ENCODE data around the gene DISP2.

DISP2 gene

GRCh38 chr15:40424483-40425115 is 66.6 kb downstream of the DISP2 start:
- ATAC-seq = no peak
- no peak for DNase-seq
- H3K4me1 Mint-ChIP-seq = peaks cover 2% of the 10 kb centered on the region
- no peaks in the 10 kb centered on the region for H3K27me3 Mint-ChIP-seq
- no peak overlapping the region for H3K27ac Mint-ChIP-seq
- H3K4me3 Mint-ChIP-seq = no peak overlapping the region
- no peaks in the 10 kb centered on the region for H3K9me3 Mint-ChIP-seq
- H3K36me3 Mint-ChIP-seq (ENCODE audit: low read depth) = no peaks in the 10 kb centered on the region

GRCh38 chr15:40425681-40426080 is 67.7 kb downstream of the DISP2 start:
- DNase-seq = no peak
- no peaks in the 10 kb centered on the region for H3K9me3 Mint-ChIP-seq
- H3K27me3 Mint-ChIP-seq = no peaks in the 10 kb centered on the region
- no peak overlapping the region for H3K4me3 Mint-ChIP-seq
- H3K27ac Mint-ChIP-seq = no peak overlapping the region
- no peaks in the 10 kb centered on the region for H3K36me3 Mint-ChIP-seq (ENCODE audit: low read depth)
- H3K4me1 Mint-ChIP-seq = peaks cover 2% of the 10 kb centered on the region
- ATAC-seq = no peak

- Mint-ChIP-seq H3K36me3 (ENCODE audit: low read depth) (no peaks in the 10 kb centered on the region), H3K27me3 (no peaks in the 10 kb centered on the region), H3K4me1 (no peaks in the 10 kb centered on the region), H3K9me3 (no peaks in the 10 kb centered on the region), H3K4me3 (no peak overlapping the region), H3K27ac (no peak overlapping the region)
- DNase-seq = no peak
- no peak for ATAC-seq
These were observed 69.2 kb downstream of the DISP2 start for GRCh38 chr15:40427188-40427587.

- H3K4me3 Mint-ChIP-seq = no peak overlapping the region
- no peaks in the 10 kb centered on the region for H3K27me3 Mint-ChIP-seq
- no peaks in the 10 kb centered on the region for H3K9me3 Mint-ChIP-seq
- H3K27ac Mint-ChIP-seq = no peak overlapping the region
- DNase-seq (no peak), ATAC-seq (no peak)
- H3K4me1 Mint-ChIP-seq = no peaks in the 10 kb centered on the region
- H3K36me3 Mint-ChIP-seq (ENCODE audit: low read depth) = no peaks in the 10 kb centered on the region
These were observed 70.2 kb downstream of the DISP2 start for GRCh38 chr15:40428185-40428584.
